HepG2 (cell line): ENCODE data around the gene HMGN4. TPM values are rescaled to one million over a fixed set of nuclear protein-coding genes. Genes with fewer than 3 reads are reported as not detected.

Experiments used
- ASH2L ChIP-seq: fragments of 300-600, 200-600 bp; sonication (generic); IDR thresholded peaks from 2 replicates; pipeline ENCODE4 v1.7.0; 2017; ENCODE audit warnings: low read depth, mild to moderate bottlenecking, moderate library complexity, mixed read lengths, low read length; ENCODE audit not compliant: insufficient read length
- CBFB ChIP-seq: sonication (generic); formaldehyde crosslinking; IDR thresholded peaks from 2 replicates; pipeline ENCODE4 v1.4.0; 2020; ENCODE audit warnings: missing genetic modification reagents
- CREB3 ChIP-seq: sonication (generic); formaldehyde crosslinking; IDR thresholded peaks from 2 replicates; pipeline ENCODE4 v1.5.0; 2020; ENCODE audit warnings: missing genetic modification reagents
- KDM6A ChIP-seq: IDR thresholded peaks from 2 replicates; pipeline ENCODE4 v1.6.1; 2016; ENCODE audit warnings: low read depth
- SYNCRIP ChIP-seq: fragments of 200-400 bp; formaldehyde crosslinking; IDR thresholded peaks from 2 replicates; pipeline ENCODE4 v1.6.1; 2018; ENCODE audit warnings: mild to moderate bottlenecking, low read depth, low read length; ENCODE audit not compliant: insufficient read depth
- ZGPAT ChIP-seq: IDR thresholded peaks from 2 replicates; pipeline ENCODE4 v1.6.1; 2016; ENCODE audit warnings: mild to moderate bottlenecking
- ZNF10 ChIP-seq: sonication (generic); formaldehyde crosslinking; IDR thresholded peaks from 2 replicates; pipeline ENCODE4 v1.4.0; 2020; ENCODE audit warnings: mild to moderate bottlenecking, low read depth, missing genetic modification reagents, borderline replicate concordance
- ZNF44 ChIP-seq: sonication (generic); formaldehyde crosslinking; IDR thresholded peaks from 2 replicates; pipeline ENCODE4 v1.5.1; 2020; ENCODE audit warnings: mild to moderate bottlenecking, missing genetic modification reagents
- ZNF574 ChIP-seq: sonication (generic); formaldehyde crosslinking; IDR thresholded peaks from 2 replicates; pipeline ENCODE4 v1.4.0; 2020; ENCODE audit warnings: missing genetic modification reagents
- ZNF687 ChIP-seq: sonication (generic); formaldehyde crosslinking; IDR thresholded peaks from 2 replicates; pipeline ENCODE4 v1.5.1; 2020; ENCODE audit warnings: mild to moderate bottlenecking, missing genetic modification reagents, moderate library complexity
- ZNF839 ChIP-seq: sonication (generic); formaldehyde crosslinking; IDR thresholded peaks from 2 replicates; pipeline ENCODE4 v1.4.0; 2020; ENCODE audit warnings: missing genetic modification reagents, mild to moderate bottlenecking, borderline replicate concordance
- polyA plus RNA-seq, 8 experiments: library from polyadenylated mRNA; depleted of rRNA in 3 of 8; stranded (reverse) in 7 of 8; unstranded in 1 of 8; fragments of >200 nt; fragmentation: Illumina TruSeq in 4 of 8; extraction: Trizol in 4 of 8; gene quantifications; 2 replicates each; pipeline versions ENCODE4 v1.2.1 to v1.2.3, GENCODE V29; 2011 to 2016; ENCODE audit warnings: low read depth in 4 of 8, missing spikeins in 1 of 8, mixed read lengths in 1 of 8; ENCODE audit not compliant: insufficient read depth in 1 of 8
- total RNA-seq, 5 experiments: library from RNA; depleted of rRNA; stranded (reverse); fragments of >200 nt; fragmentation: Illumina TruSeq; extraction: Trizol; gene quantifications; 2 replicates each; pipeline ENCODE4 v1.2.3, GENCODE V29; 2016; ENCODE audit warnings: low read depth in 1 of 5
- TF ChIP-seq, protein P1 (sequence below): IDR thresholded peaks from 2 replicates; pipeline ENCODE4 v1.4.0; 2020; ENCODE audit warnings: mild to moderate bottlenecking, missing genetic modification reagents

The HMGN4 gene
- total and polyA plus RNA-seq, 2 of the 13 experiments (the other 11 are each of a cell fraction or from before 2014, with no cell fraction given): 39.9 to 52.1 TPM

DNA sequence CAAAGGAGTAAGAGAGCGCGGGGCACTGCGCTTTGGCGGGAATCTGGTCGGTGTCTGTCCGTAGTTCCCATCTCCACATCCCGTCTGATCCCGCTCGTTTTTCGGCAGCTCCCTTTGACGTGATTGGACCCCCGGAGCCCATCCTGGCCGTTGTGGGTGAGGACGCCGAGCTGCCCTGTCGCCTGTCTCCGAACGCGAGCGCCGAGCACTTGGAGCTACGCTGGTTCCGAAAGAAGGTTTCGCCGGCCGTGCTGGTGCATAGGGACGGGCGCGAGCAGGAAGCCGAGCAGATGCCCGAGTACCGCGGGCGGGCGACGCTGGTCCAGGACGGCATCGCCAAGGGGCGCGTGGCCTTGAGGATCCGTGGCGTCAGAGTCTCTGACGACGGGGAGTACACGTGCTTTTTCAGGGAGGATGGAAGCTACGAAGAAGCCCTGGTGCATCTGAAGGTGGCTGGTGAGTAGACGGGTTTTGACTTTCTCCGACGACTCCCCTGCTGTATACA, 36.6 kb upstream of the HMGN4 start (continued):
- peak; percentile 83 for TF ChIP-seq ZNF687 (CRISPR knock-in tag)
- no peak for TF ChIP-seq KDM6A (CRISPR knock-in tag)
- peak; percentile 11 for TF ChIP-seq ASH2L
- TF ChIP-seq, protein P1, sequence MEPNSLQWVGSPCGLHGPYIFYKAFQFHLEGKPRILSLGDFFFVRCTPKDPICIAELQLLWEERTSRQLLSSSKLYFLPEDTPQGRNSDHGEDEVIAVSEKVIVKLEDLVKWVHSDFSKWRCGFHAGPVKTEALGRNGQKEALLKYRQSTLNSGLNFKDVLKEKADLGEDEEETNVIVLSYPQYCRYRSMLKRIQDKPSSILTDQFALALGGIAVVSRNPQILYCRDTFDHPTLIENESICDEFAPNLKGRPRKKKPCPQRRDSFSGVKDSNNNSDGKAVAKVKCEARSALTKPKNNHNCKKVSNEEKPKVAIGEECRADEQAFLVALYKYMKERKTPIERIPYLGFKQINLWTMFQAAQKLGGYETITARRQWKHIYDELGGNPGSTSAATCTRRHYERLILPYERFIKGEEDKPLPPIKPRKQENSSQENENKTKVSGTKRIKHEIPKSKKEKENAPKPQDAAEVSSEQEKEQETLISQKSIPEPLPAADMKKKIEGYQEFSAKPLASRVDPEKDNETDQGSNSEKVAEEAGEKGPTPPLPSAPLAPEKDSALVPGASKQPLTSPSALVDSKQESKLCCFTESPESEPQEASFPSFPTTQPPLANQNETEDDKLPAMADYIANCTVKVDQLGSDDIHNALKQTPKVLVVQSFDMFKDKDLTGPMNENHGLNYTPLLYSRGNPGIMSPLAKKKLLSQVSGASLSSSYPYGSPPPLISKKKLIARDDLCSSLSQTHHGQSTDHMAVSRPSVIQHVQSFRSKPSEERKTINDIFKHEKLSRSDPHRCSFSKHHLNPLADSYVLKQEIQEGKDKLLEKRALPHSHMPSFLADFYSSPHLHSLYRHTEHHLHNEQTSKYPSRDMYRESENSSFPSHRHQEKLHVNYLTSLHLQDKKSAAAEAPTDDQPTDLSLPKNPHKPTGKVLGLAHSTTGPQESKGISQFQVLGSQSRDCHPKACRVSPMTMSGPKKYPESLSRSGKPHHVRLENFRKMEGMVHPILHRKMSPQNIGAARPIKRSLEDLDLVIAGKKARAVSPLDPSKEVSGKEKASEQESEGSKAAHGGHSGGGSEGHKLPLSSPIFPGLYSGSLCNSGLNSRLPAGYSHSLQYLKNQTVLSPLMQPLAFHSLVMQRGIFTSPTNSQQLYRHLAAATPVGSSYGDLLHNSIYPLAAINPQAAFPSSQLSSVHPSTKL (CRISPR knock-in tag): no peak
- 0 out of 2 replicates have a peak, but pooled peaks have one; percentile 21 for TF ChIP-seq ZNF839
- 0 out of 2 replicates have a peak, but pooled peaks have one; percentile 23 for TF ChIP-seq ZGPAT (CRISPR knock-in tag)
- no peak for TF ChIP-seq ZNF44 (CRISPR knock-in tag)
- no peak for TF ChIP-seq SYNCRIP
- no peak; the same call in 1 of the 2 replicates for TF ChIP-seq ZNF574 (CRISPR knock-in tag)
- no peak for TF ChIP-seq CBFB (CRISPR knock-in tag)
- no peak for TF ChIP-seq ZNF10
- no peak for TF ChIP-seq CREB3 (CRISPR knock-in tag)
